ENCODE data around the gene DPF3. TPM values are rescaled to one million over a fixed set of nuclear protein-coding genes. Genes with fewer than 3 reads are reported as not detected.

The DPF3 gene
- total RNA-seq, 1 experiment from 2014 or later, result not detected

GRCh38 chr14:72800296-72800695, 93.6 kb downstream of the DPF3 start:
- Histone ChIP-seq H4K20me1 (ENCODE audit: insufficient read depth) (no peaks in the 10 kb centered on the region), H3K4me1 (replicated peaks; ENCODE audit: insufficient read depth) (no peaks in the 10 kb centered on the region), H3F3A (ENCODE audit: insufficient read depth, low read depth) (no peaks in the 10 kb centered on the region), H3K4me2 (no peak overlapping the region), H3K9me2 (ENCODE audit: insufficient read depth) (no peaks in the 10 kb centered on the region), H2AFZ (no peak overlapping the region), H3K9me3 (ENCODE audit: insufficient read depth, low read depth) (no peaks in the 10 kb centered on the region), H3K27ac (no peak overlapping the region), H3K4me3 (no peak overlapping the region), H3K79me2 (ENCODE audit: low read depth) (no peaks in the 10 kb centered on the region), H3K36me3 (ENCODE audit: low read depth) (no peaks in the 10 kb centered on the region), H3K27me3 (ENCODE audit: insufficient read depth, low read depth) (peaks cover 46% of the 10 kb centered on the region)
- TF ChIP-seq EZH2 (IDR thresholded peaks at IDR 0.05; ENCODE audit: low read depth) (no peak), CTCF (conservative IDR thresholded peaks at IDR 0.05) (no peak)
- no TSS peak for BruUV-seq (replicated peaks)
- POLR2A ChIA-PET (ENCODE audit: unreplicated experiment), result no interaction called here
- CTCF ChIA-PET, result no interaction called here
- intact Hi-C loops (cut with micrococcal nuclease; ENCODE audit: unreplicated experiment), result no loop called here
- no peak for DNase-seq

- no peaks in the 10 kb centered on the region for H3K9me2 ChIP-seq (ENCODE audit: insufficient read depth)
- TF ChIP-seq EZH2 (IDR thresholded peaks at IDR 0.05; ENCODE audit: low read depth) (no peak), CTCF (conservative IDR thresholded peaks at IDR 0.05) (no peak)
- CTCF ChIA-PET, result interaction anchor here (0.6 kb wide), 2 partner anchors 25 to 1041 kb away, joined by 4 to 7 read pairs; no protein-coding TSS in a partner anchor
- H3K36me3 ChIP-seq (ENCODE audit: low read depth), result no peaks in the 10 kb centered on the region
- H3K4me2 ChIP-seq, result no peak overlapping the region
- no peak overlapping the region for H3K4me3 ChIP-seq
- no peaks in the 10 kb centered on the region for H4K20me1 ChIP-seq (ENCODE audit: insufficient read depth)
- H3K79me2 ChIP-seq (ENCODE audit: low read depth), result no peaks in the 10 kb centered on the region
- no peak for DNase-seq
- H3K27ac ChIP-seq, result no peak overlapping the region
- no peaks in the 10 kb centered on the region for H3K9me3 ChIP-seq (ENCODE audit: insufficient read depth, low read depth)
- BruUV-seq (replicated peaks), result no TSS peak
- intact Hi-C loops (cut with micrococcal nuclease; ENCODE audit: unreplicated experiment), result no loop called here
- H2AFZ ChIP-seq, result no peak overlapping the region
- H3K4me1 ChIP-seq (replicated peaks; ENCODE audit: insufficient read depth), result no peaks in the 10 kb centered on the region
- POLR2A ChIA-PET (ENCODE audit: unreplicated experiment), result no interaction called here
- no peaks in the 10 kb centered on the region for H3F3A ChIP-seq (ENCODE audit: insufficient read depth, low read depth)
- peaks cover 64% of the 10 kb centered on the region for H3K27me3 ChIP-seq (ENCODE audit: insufficient read depth, low read depth)
These were observed 97.0 kb downstream of the DPF3 start for GRCh38 chr14:72796935-72797334.

- no peaks in the 10 kb centered on the region for H3K9me2 ChIP-seq (ENCODE audit: insufficient read depth)
- peaks cover 91% of the 10 kb centered on the region for H3K27me3 ChIP-seq (ENCODE audit: insufficient read depth, low read depth)
- H3K79me2 ChIP-seq (ENCODE audit: low read depth), result no peaks in the 10 kb centered on the region
- no peak overlapping the region for H2AFZ ChIP-seq
- ChIA-PET CTCF (no interaction called here), POLR2A (ENCODE audit: unreplicated experiment) (no interaction called here)
- no peaks in the 10 kb centered on the region for H3K9me3 ChIP-seq (ENCODE audit: insufficient read depth, low read depth)
- no peaks in the 10 kb centered on the region for H3K4me1 ChIP-seq (replicated peaks; ENCODE audit: insufficient read depth)
- TF ChIP-seq CTCF (conservative IDR thresholded peaks at IDR 0.05) (no peak), EZH2 (IDR thresholded peaks at IDR 0.05; ENCODE audit: low read depth) (no peak)
- no peaks in the 10 kb centered on the region for H3K36me3 ChIP-seq (ENCODE audit: low read depth)
- H3K4me2 ChIP-seq, result no peak overlapping the region
- intact Hi-C loops (cut with micrococcal nuclease; ENCODE audit: unreplicated experiment), result no loop called here
- no peaks in the 10 kb centered on the region for H4K20me1 ChIP-seq (ENCODE audit: insufficient read depth)
- BruUV-seq (replicated peaks), result no TSS peak
- no peaks in the 10 kb centered on the region for H3F3A ChIP-seq (ENCODE audit: insufficient read depth, low read depth)
- H3K27ac ChIP-seq, result no peak overlapping the region
- DNase-seq, result no peak
- no peak overlapping the region for H3K4me3 ChIP-seq
These were observed 100.6 kb downstream of the DPF3 start for GRCh38 chr14:72793156-72793939.
